SK-N-SH treated with all-trans-retinoic acid at 6 μM for 48 hours (cell line): ENCODE measurements around the gene MCF2.

Experiments
- BACH2 ChIP-seq: fragments of 250-450 bp; sonication (Bioruptor Pico); IDR thresholded peaks from 2 replicates; pipeline ENCODE4 v1.9.0; 2021; ENCODE audit warnings: mild to moderate bottlenecking, borderline replicate concordance
- CSDC2 ChIP-seq: fragments of 250-450 bp; sonication (Bioruptor Pico); IDR thresholded peaks from 2 replicates; pipeline ENCODE4 v1.5.0; 2020; ENCODE audit warnings: mild to moderate bottlenecking, moderate library complexity
- PPARA ChIP-seq: fragments of 250-450 bp; sonication (Bioruptor Pico); IDR thresholded peaks from 2 replicates; pipeline ENCODE4 v1.5.0; 2020; ENCODE audit warnings: mild to moderate bottlenecking, borderline replicate concordance
- RARB ChIP-seq: fragments of 250-450 bp; sonication (Bioruptor Pico); IDR thresholded peaks from 2 replicates; pipeline ENCODE4 v1.8.0; 2021; ENCODE audit warnings: mild to moderate bottlenecking, moderate library complexity
- SNAI2 ChIP-seq: fragments of 250-450 bp; sonication (Bioruptor Pico); IDR thresholded peaks from 2 replicates; pipeline ENCODE4 v1.5.0; 2020; ENCODE audit warnings: mild to moderate bottlenecking, moderate library complexity
- ZFP3 ChIP-seq: fragments of 250-450 bp; sonication (Bioruptor Pico); IDR thresholded peaks from 2 replicates; pipeline ENCODE4 v1.5.0; 2020; ENCODE audit warnings: mild to moderate bottlenecking, moderate library complexity
- ZNF565 ChIP-seq: fragments of 450-650 bp; formaldehyde crosslinking; conservative IDR thresholded peaks from 2 replicates; pipeline ENCODE4 v1.5.0; 2020; ENCODE audit warnings: low read depth, mild to moderate bottlenecking, moderate library complexity
- TF ChIP-seq, protein P1 (sequence below): fragments of 250-450 bp; sonication (Bioruptor Pico); IDR thresholded peaks from 2 replicates; pipeline ENCODE4 v1.8.0; 2020; ENCODE audit warnings: mild to moderate bottlenecking, moderate library complexity, borderline replicate concordance

GRCh38 chrX:139566981-139567380 lies 141.0 kb downstream of the MCF2 start:
- no peak for TF ChIP-seq ZFP3 (CRISPR knock-in tag)
- TF ChIP-seq, protein P1, sequence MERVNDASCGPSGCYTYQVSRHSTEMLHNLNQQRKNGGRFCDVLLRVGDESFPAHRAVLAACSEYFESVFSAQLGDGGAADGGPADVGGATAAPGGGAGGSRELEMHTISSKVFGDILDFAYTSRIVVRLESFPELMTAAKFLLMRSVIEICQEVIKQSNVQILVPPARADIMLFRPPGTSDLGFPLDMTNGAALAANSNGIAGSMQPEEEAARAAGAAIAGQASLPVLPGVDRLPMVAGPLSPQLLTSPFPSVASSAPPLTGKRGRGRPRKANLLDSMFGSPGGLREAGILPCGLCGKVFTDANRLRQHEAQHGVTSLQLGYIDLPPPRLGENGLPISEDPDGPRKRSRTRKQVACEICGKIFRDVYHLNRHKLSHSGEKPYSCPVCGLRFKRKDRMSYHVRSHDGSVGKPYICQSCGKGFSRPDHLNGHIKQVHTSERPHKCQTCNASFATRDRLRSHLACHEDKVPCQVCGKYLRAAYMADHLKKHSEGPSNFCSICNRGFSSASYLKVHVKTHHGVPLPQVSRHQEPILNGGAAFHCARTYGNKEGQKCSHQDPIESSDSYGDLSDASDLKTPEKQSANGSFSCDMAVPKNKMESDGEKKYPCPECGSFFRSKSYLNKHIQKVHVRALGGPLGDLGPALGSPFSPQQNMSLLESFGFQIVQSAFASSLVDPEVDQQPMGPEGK, result no peak
- no peak for TF ChIP-seq SNAI2
- no peak for TF ChIP-seq BACH2 (CRISPR knock-in tag)
- no peak for TF ChIP-seq PPARA (CRISPR knock-in tag)
- no peak for TF ChIP-seq CSDC2 (CRISPR knock-in tag)
- TF ChIP-seq ZNF565, result no peak
- no peak for TF ChIP-seq RARB (CRISPR knock-in tag)
